K562 (cell line): ENCODE results near the gene ELOB. TPM values are rescaled to one million over a fixed set of nuclear protein-coding genes. Genes with fewer than 3 reads are reported as not detected.

Source experiments
- CHCHD3 ChIP-seq: fragments of 250-450 bp; sonication (Bioruptor Pico); IDR thresholded peaks from 2 replicates; pipeline ENCODE4 v2.1.2; 2022; ENCODE audit warnings: mild to moderate bottlenecking
- ELF2 ChIP-seq: fragments of 250-450 bp; sonication (Bioruptor Pico); IDR thresholded peaks from 2 replicates; pipeline ENCODE4 v1.5.0; 2021; ENCODE audit warnings: mild to moderate bottlenecking
- ETV1 ChIP-seq: fragments of 450-650 bp; conservative IDR thresholded peaks from 2 replicates; pipeline ENCODE4 v1.6.1; 2016; ENCODE audit warnings: missing genetic modification characterization, control low read depth, low read depth, missing compliant biosample characterization
- NCOA1 ChIP-seq: fragments of 450-650 bp; IDR thresholded peaks from 2 replicates; pipeline ENCODE4 v1.6.1; 2016; ENCODE audit warnings: low read depth
- PHB ChIP-seq: fragments of 250-450 bp; sonication (Bioruptor Pico); IDR thresholded peaks from 2 replicates; pipeline ENCODE4 v1.5.0; 2021
- POLR2AphosphoS2 ChIP-seq: IDR thresholded peaks from 2 replicates; pipeline ENCODE4 v1.6.1; 2012; ENCODE audit warnings: low read length, improper control_type of control experiment
- PTBP1 ChIP-seq: fragments of 200-400 bp; formaldehyde crosslinking; IDR thresholded peaks from 2 replicates; pipeline ENCODE4 v1.6.1; 2017; ENCODE audit warnings: low read depth, low read length
- RB1 ChIP-seq: fragments of 450-650 bp; IDR thresholded peaks from 2 replicates; pipeline ENCODE4 v1.6.1; 2017; ENCODE audit warnings: low read depth, mild to moderate bottlenecking
- RCOR1 ChIP-seq, 2 experiments: IDR thresholded peaks; 2 replicates each; pipeline ENCODE4 v1.6.1; 2012; ENCODE audit warnings: low read depth in 2 of 2, low read length in 2 of 2, borderline replicate concordance in 1 of 2, improper control_type of control experiment in 1 of 2
- SAFB ChIP-seq: fragments of 200-400 bp; formaldehyde crosslinking; IDR thresholded peaks from 2 replicates; pipeline ENCODE4 v1.6.1; 2017; ENCODE audit warnings: low read depth, low read length, borderline replicate concordance
- ZFP30 ChIP-seq: fragments of 250-450 bp; sonication (Bioruptor Pico); IDR thresholded peaks from 2 replicates; pipeline ENCODE4 v1.8.0; 2022; ENCODE audit warnings: moderate library complexity, mild to moderate bottlenecking, inconsistent platforms, borderline replicate concordance
- ZKSCAN8 ChIP-seq: fragments of 200-800 bp; sonication (Bioruptor generic); IDR thresholded peaks from 2 replicates; pipeline ENCODE4 v1.6.1; 2016; ENCODE audit warnings: missing genetic modification characterization, missing compliant biosample characterization
- ZNF24 ChIP-seq: fragments of 450-650 bp; IDR thresholded peaks from 2 replicates; pipeline ENCODE4 v1.6.1; 2016
- ZNF318 ChIP-seq, 2 experiments: fragments of 450-650 bp; IDR thresholded peaks; 2 replicates each; pipeline ENCODE4 v1.6.1; 2016; ENCODE audit warnings: mild to moderate bottlenecking in 2 of 2, borderline replicate concordance in 1 of 2, low read depth in 1 of 2, moderate library complexity in 1 of 2
- ZNF347 ChIP-seq: fragments of 450-650 bp; formaldehyde crosslinking; IDR thresholded peaks from 2 replicates; pipeline ENCODE4 v1.4.0; 2020; ENCODE audit warnings: low read depth, mild to moderate bottlenecking, moderate library complexity
- polyA plus RNA-seq, 8 experiments: library from polyadenylated mRNA; depleted of rRNA in 4 of 8; stranded (reverse) in 5 of 8; unstranded in 3 of 8; fragments of >200 nt; fragmentation: Nextera tagmentation in 2 of 8; fragmentation: Illumina TruSeq in 1 of 8; extraction: Ambion mirVana in 2 of 8; extraction: Trizol in 1 of 8; gene quantifications; 2 replicates each; pipeline versions ENCODE4 v1.2.1 to v1.2.3, GENCODE V29; 2011 to 2014; ENCODE audit warnings: inconsistent platforms in 1 of 8, missing spikeins in 1 of 8
- total RNA-seq, 7 experiments: library from RNA; depleted of rRNA in 6 of 7; stranded (reverse); fragments of >200 nt in 6 of 7; fragmentation: Illumina TruSeq in 2 of 7; extraction: Trizol in 2 of 7; gene quantifications; 2 replicates each; pipeline versions ENCODE4 v1.2.1 to v1.2.3, GENCODE V29; 2011 to 2021; ENCODE audit warnings: low replicate concordance in 1 of 7
- TF ChIP-seq, protein P1 (sequence below): IDR thresholded peaks from 2 replicates; pipeline ENCODE4 v1.6.1; 2014; ENCODE audit warnings: antibody characterized with exemption
- TF ChIP-seq, protein P2 (sequence below): fragments of 200-400 bp; formaldehyde crosslinking; IDR thresholded peaks from 2 replicates; pipeline ENCODE4 v1.6.1; 2017; ENCODE audit warnings: mild to moderate bottlenecking, low read depth, low read length, moderate library complexity

Gene ELOB
- total and polyA plus RNA-seq, 9 of the 15 experiments (the other 6 are each of a cell fraction or from before 2014, with no cell fraction given): 63.2 to 791 (median 237) TPM

GRCh38 chr16:2795395-2796143 lies 18.5 kb upstream of the ELOB start (continued):
- TF ChIP-seq RB1 (no peak), ELF2 (CRISPR knock-in tag) (no peak), POLR2AphosphoS2 (no peak), NCOA1 (no peak), PHB (no peak), ZNF24 (no peak), ETV1 (no peak), RCOR1 (IDR thresholded peaks at IDR 0.05; ENCODE audit: borderline replicate concordance in 1 of 2, low read depth in 2 of 2, low read length in 2 of 2) (peak in 1 of 2 experiments; percentile 60; a peak in 1 of 4 replicates), PTBP1 (no peak), ZFP30 (CRISPR knock-in tag) (no peak), ZKSCAN8 (CRISPR knock-in tag) (no peak), ZNF347 (CRISPR knock-in tag) (no peak), SAFB (no peak), CHCHD3 (no peak), ZNF318 (IDR thresholded peaks at IDR 0.05; ENCODE audit: borderline replicate concordance in 1 of 2, low read depth in 1 of 2) (peak in 1 of 2 experiments; percentile 80; a peak in 2 of 4 replicates)
- TF ChIP-seq, protein P1, sequence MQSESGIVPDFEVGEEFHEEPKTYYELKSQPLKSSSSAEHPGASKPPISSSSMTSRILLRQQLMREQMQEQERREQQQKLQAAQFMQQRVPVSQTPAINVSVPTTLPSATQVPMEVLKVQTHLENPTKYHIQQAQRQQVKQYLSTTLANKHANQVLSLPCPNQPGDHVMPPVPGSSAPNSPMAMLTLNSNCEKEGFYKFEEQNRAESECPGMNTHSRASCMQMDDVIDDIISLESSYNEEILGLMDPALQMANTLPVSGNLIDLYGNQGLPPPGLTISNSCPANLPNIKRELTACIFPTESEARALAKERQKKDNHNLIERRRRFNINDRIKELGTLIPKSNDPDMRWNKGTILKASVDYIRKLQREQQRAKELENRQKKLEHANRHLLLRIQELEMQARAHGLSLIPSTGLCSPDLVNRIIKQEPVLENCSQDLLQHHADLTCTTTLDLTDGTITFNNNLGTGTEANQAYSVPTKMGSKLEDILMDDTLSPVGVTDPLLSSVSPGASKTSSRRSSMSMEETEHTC: peak; percentile 78; the same call in 1 of the 2 replicates
- TF ChIP-seq, protein P2, sequence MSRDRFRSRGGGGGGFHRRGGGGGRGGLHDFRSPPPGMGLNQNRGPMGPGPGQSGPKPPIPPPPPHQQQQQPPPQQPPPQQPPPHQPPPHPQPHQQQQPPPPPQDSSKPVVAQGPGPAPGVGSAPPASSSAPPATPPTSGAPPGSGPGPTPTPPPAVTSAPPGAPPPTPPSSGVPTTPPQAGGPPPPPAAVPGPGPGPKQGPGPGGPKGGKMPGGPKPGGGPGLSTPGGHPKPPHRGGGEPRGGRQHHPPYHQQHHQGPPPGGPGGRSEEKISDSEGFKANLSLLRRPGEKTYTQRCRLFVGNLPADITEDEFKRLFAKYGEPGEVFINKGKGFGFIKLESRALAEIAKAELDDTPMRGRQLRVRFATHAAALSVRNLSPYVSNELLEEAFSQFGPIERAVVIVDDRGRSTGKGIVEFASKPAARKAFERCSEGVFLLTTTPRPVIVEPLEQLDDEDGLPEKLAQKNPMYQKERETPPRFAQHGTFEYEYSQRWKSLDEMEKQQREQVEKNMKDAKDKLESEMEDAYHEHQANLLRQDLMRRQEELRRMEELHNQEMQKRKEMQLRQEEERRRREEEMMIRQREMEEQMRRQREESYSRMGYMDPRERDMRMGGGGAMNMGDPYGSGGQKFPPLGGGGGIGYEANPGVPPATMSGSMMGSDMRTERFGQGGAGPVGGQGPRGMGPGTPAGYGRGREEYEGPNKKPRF: no peak
